Small intestine (tissue), 7 donors: ENCODE data around the gene NSUN5. TPM values are rescaled to one million over a fixed set of nuclear protein-coding genes. Genes with fewer than 3 reads are reported as not detected.
"Not testable (repeated sequence)": the region's sequence is repeated elsewhere in the genome, so short reads cannot be mapped to it uniquely, and the experiment has no call there.

Experiments
- DNase-seq, 2 donors: peaks; one replicate each; pipeline versions ENCODE4 v3.0.0 to v3.0.0-alpha.2; 2013
- FAIRE-seq: peaks from 2 replicates; lab custom pipeline; 2012; peaks lifted over from hg19 to GRCh38; lab: Jason Lieb, UNC
- H3K27ac ChIP-seq, 3 donors: one replicate each; pipeline ENCODE4 v1.5.1; 2013; ENCODE audit warnings: low read length in 2 of 3, mild to moderate bottlenecking in 2 of 3, control low read depth in 1 of 3, inconsistent platforms in 1 of 3, low read depth in 1 of 3, moderate library complexity in 1 of 3
- H3K27me3 ChIP-seq, 3 donors: one replicate each; pipeline ENCODE4 v1.6.1; 2013; ENCODE audit warnings: low read length in 3 of 3, inconsistent platforms in 1 of 3; ENCODE audit not compliant: control insufficient read depth in 3 of 3, insufficient read depth in 3 of 3
- H3K36me3 ChIP-seq, 3 donors: one replicate each; pipeline ENCODE4 v1.6.1; 2013; ENCODE audit warnings: low read length in 3 of 3, inconsistent platforms in 1 of 3, low read depth in 1 of 3, mild to moderate bottlenecking in 1 of 3, moderate library complexity in 1 of 3; ENCODE audit not compliant: control insufficient read depth in 3 of 3, insufficient read depth in 2 of 3
- H3K4me1 ChIP-seq, 3 donors: one replicate each; pipeline ENCODE4 v1.6.1; 2013; ENCODE audit warnings: low read length in 2 of 3, inconsistent platforms in 1 of 3, low read depth in 1 of 3, mild to moderate bottlenecking in 1 of 3, moderate library complexity in 1 of 3; ENCODE audit not compliant: control insufficient read depth in 3 of 3, insufficient read depth in 2 of 3
- H3K4me3 ChIP-seq, 3 donors: one replicate each; pipeline ENCODE4 v1.5.1; 2013; ENCODE audit warnings: low read length in 3 of 3, control low read depth in 1 of 3, inconsistent platforms in 1 of 3, low read depth in 1 of 3, mild to moderate bottlenecking in 1 of 3, moderate library complexity in 1 of 3
- H3K9me3 ChIP-seq, 2 donors: one replicate each; pipeline ENCODE4 v1.6.1; 2013; ENCODE audit warnings: low read depth in 1 of 2, low read length in 1 of 2; ENCODE audit not compliant: control insufficient read depth in 2 of 2, insufficient read depth in 1 of 2
- WGBS, 3 donors: extraction: QIAGEN DNeasy Blood & Tissue Kit; methylation state at CpG; one replicate each; pipeline ENCODE4 v1.1.7; 2013; 5-methylcytosine and 5-hydroxymethylcytosine counted together
- polyA plus RNA-seq, 4 donors: library from polyadenylated mRNA; stranded (reverse) in 3 of 4; unstranded in 1 of 4; fragments of 200-250 nt in 3 of 4; fragments of 120-200 nt in 1 of 4; gene quantifications; one replicate each; pipeline versions ENCODE4 v1.2.1 to v1.2.3, GENCODE V29; 2013
- donor health status: healthy with polysubstance abuse.
- donor health status: control.
- donor health status: control.
- donor health status: Bipolar disorder and iron deficiency.
- donor health status: healthy.

NSUN5 gene
- polyA plus RNA-seq, 4 donors = 22.5 to 34.0 (median 30.8) TPM

DNA sequence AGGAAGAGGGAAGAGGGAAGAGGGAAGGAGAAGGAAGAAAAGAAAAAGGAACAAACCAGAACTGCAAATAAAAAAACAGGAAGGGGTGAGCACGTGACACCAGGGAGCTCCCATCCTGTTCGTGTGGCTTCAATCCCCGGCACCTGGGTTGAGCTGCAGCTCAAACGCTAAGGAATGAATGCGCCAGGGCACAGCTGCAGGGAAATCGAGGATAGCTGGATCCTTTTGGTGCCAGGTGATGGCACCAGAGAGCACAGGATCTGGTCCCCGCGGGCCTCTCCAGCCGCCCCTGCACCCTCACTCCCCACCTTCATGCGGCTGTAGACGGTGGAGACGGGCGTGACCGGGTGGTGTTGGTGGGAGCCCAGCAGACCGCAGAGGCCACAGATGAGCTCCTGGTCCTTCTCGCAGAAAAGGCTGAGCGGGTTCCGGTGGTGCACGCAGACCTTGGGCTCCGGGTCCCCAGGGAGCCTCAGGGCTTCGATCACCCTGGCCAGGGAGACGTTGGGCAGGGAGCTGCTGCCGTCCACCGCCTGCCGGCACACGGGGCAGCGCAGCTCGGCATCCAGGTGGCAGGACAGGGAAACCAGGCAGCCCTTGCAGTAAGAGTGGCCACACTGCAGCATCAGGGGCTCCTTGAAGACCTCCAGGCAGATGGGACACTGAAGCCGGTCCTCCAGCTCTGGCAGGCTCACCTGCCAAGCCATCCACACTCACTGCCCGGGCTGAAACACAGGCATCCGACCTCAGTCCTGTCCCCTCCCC lies 15.6 kb upstream of the NSUN5 start:
- peak; percentile 48 to 64 for DNase-seq
- not testable (repeated sequence) for H3K36me3 ChIP-seq, H3K4me1 ChIP-seq, FAIRE-seq, H3K27me3 ChIP-seq, H3K9me3 ChIP-seq, H3K4me3 ChIP-seq, H3K27ac ChIP-seq
- WGBS, 3 donors = 11 to 21% (median 21%) methylated on average over 23 to 30 of the region's 31 CpGs

- not testable (repeated sequence) for DNase-seq, H3K4me3 ChIP-seq, H3K27ac ChIP-seq, H3K36me3 ChIP-seq, H3K9me3 ChIP-seq, H3K4me1 ChIP-seq, FAIRE-seq, H3K27me3 ChIP-seq
- WGBS, 3 donors = 60 to 81% (median 71%) methylated on average over 4 to 5 of the region's 5 CpGs
These were observed 14.9 kb upstream of the NSUN5 start for GRCh38 chr7:73323434-73324080.

DNA sequence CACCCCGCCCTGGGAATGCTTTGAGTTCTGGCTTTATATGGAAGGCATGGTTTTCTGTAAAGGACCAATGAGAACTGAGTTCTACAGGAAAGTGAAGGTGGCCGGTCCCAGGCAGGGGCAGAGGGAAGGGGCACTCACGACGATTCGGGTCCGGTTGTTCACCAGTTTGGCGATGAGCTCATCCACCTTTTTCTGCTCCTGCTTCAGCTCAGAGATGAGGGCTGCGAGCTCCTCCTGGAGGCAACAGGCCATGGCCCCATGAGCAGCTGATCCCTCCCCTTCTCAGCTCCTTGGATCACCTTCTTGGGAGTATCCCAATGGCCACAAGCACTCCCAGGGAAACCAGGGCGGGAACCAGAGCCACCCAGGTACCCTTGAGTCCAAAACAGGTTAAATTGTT lies 11.4 kb upstream of the NSUN5 start:
- not testable (repeated sequence) for FAIRE-seq, H3K4me3 ChIP-seq, H3K4me1 ChIP-seq, H3K9me3 ChIP-seq, H3K27ac ChIP-seq, DNase-seq, H3K36me3 ChIP-seq, H3K27me3 ChIP-seq
- WGBS, 3 donors = 78 to 86% (median 80%) methylated on average over 8 to 9 of the region's 9 CpGs

DNA sequence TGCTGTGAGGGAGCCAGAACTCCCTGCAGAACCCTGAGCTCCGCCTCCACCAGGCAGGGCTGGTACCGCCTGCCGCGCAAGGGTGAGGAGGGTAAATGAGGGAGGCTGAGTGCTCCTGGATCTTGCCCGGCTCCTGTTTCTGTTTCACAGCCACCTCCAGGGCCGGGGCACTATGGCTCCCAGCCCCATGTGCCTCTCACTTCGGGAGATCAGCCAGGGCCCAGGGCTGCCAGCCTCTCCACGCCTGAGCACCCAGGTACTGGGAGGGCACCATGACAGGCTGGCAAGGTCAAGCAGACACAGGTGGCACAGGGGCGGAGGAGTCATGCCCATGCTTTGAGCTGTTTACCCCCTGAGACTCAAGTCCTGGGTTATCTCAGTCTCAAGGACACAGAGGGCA lies 10.9 kb upstream of the NSUN5 start:
- WGBS, 3 donors = 40 to 75% (median 60%) methylated on average over 8 to 9 of the region's 9 CpGs
- H3K27me3 ChIP-seq, H3K4me3 ChIP-seq, H3K4me1 ChIP-seq, H3K36me3 ChIP-seq, H3K9me3 ChIP-seq, FAIRE-seq, DNase-seq, H3K27ac ChIP-seq: not testable (repeated sequence)

- H3K9me3 ChIP-seq, H3K27ac ChIP-seq, FAIRE-seq, H3K4me3 ChIP-seq, H3K4me1 ChIP-seq, DNase-seq, H3K27me3 ChIP-seq, H3K36me3 ChIP-seq: not testable (repeated sequence)
- WGBS, 3 donors = 79 to 82% (median 82%) methylated on average over 8 to 18 of the region's 18 CpGs
These were observed 10.1 kb upstream of the NSUN5 start for GRCh38 chr7:73318656-73319204.

- no peaks in the 10 kb centered on the region for H3K9me3 ChIP-seq
- H3K4me1 ChIP-seq = no peaks in the 10 kb centered on the region
- no peak overlapping the region for H3K4me3 ChIP-seq
- H3K27ac ChIP-seq = no peak overlapping the region
- FAIRE-seq = no peak
- H3K27me3 ChIP-seq = no peaks in the 10 kb centered on the region
- WGBS, 3 donors = 68 to 81% (median 69%) methylated on average over 9 of the region's 9 CpGs
- no peak for DNase-seq
- no peaks in the 10 kb centered on the region for H3K36me3 ChIP-seq
These were observed 7.9 kb upstream of the NSUN5 start for GRCh38 chr7:73316521-73316920.

- Histone ChIP-seq H3K27me3 (no peaks in the 10 kb centered on the region), H3K27ac (no peak overlapping the region), H3K4me1 (no peaks in the 10 kb centered on the region), H3K4me3 (no peak overlapping the region), H3K36me3 (no peaks in the 10 kb centered on the region), H3K9me3 (no peaks in the 10 kb centered on the region)
- FAIRE-seq = no peak
- DNase-seq = no peak
- WGBS, 3 donors = 84 to 91% (median 87%) methylated on average over 5 of the region's 5 CpGs
These were observed 5.6 kb upstream of the NSUN5 start for GRCh38 chr7:73314271-73314670.

DNA sequence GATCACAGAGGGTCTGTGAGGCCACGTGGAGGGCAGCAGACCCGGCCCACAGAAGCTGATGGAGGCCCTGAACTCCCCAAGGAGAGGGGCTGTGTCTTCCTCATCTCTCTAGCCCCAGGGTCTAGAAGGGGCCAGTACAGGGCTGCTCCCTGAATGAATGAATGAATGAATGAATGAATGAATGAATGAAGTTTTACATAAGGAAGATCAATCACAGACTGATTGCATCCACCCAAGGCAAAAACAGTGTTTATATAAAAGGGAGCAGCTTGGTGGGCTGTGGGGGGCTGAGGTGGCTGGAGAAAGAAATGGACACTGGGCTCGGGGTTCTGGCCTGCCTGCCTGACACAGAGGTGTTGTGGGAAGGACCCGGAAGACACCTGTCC lies 4.9 kb upstream of the NSUN5 start:
- Histone ChIP-seq H3K9me3 (no peaks in the 10 kb centered on the region), H3K4me3 (no peak overlapping the region), H3K27me3 (no peaks in the 10 kb centered on the region), H3K27ac (no peak overlapping the region), H3K4me1 (peaks cover 0 to 5% (median 0%) of the 10 kb centered on the region in 3 donors), H3K36me3 (no peaks in the 10 kb centered on the region)
- FAIRE-seq (no peak), DNase-seq (no peak)
- WGBS, 3 donors = 71 to 80% (median 77%) methylated on average over 4 of the region's 4 CpGs
